HepG2 (cell line): ENCODE data around the gene SPRED2.

Source experiments
- CHD4 ChIP-seq: fragments of 200-600 bp; sonication (generic); IDR thresholded peaks from 2 replicates; pipeline ENCODE4 v1.7.0; 2017; ENCODE audit warnings: mild to moderate bottlenecking, low read length, borderline replicate concordance
- CTCF ChIP-seq: sonication (generic); formaldehyde crosslinking; IDR thresholded peaks from 2 replicates; pipeline ENCODE4 v1.5.0; 2020; ENCODE audit warnings: mild to moderate bottlenecking, missing genetic modification reagents, moderate library complexity
- DNMT3B ChIP-seq: conservative IDR thresholded peaks from 2 replicates; pipeline ENCODE4 v1.6.1; 2016; ENCODE audit warnings: missing biosample characterization, control low read depth
- MNT ChIP-seq: fragments of 450-650 bp; IDR thresholded peaks from 2 replicates; pipeline ENCODE4 v1.6.1; 2016
- MXD1 ChIP-seq: sonication (generic); formaldehyde crosslinking; IDR thresholded peaks from 2 replicates; pipeline ENCODE4 v1.4.0; 2020; ENCODE audit warnings: mild to moderate bottlenecking, missing genetic modification reagents
- POLR2A ChIP-seq, 2 experiments: IDR thresholded peaks; 2 replicates each; pipeline ENCODE4 v1.6.1; 2011; ENCODE audit warnings: low read depth in 2 of 2, low read length in 2 of 2, mild to moderate bottlenecking in 1 of 2, moderate library complexity in 1 of 2; ENCODE audit not compliant: insufficient read depth in 1 of 2
- PREB ChIP-seq: sonication (generic); formaldehyde crosslinking; IDR thresholded peaks from 2 replicates; pipeline ENCODE4 v1.4.0; 2020; ENCODE audit warnings: missing genetic modification reagents
- ZBTB20 ChIP-seq: sonication (generic); formaldehyde crosslinking; IDR thresholded peaks from 2 replicates; pipeline ENCODE4 v1.8.1; 2023; ENCODE audit warnings: missing genetic modification reagents, low read depth, mild to moderate bottlenecking, borderline replicate concordance
- ZBTB21 ChIP-seq: sonication (generic); formaldehyde crosslinking; IDR thresholded peaks from 2 replicates; pipeline ENCODE4 v1.4.0; 2020; ENCODE audit warnings: missing genetic modification reagents
- ZBTB3 ChIP-seq: sonication (generic); formaldehyde crosslinking; IDR thresholded peaks from 2 replicates; pipeline ENCODE4 v1.4.0; 2020; ENCODE audit warnings: low read depth, mild to moderate bottlenecking, moderate library complexity, missing genetic modification reagents, borderline replicate concordance
- ZNF121 ChIP-seq: sonication (generic); formaldehyde crosslinking; IDR thresholded peaks from 2 replicates; pipeline ENCODE4 v1.5.0; 2020; ENCODE audit warnings: mild to moderate bottlenecking, missing genetic modification reagents

- TF ChIP-seq PREB (CRISPR knock-in tag) (no peak), CTCF (CRISPR knock-in tag) (no peak), ZBTB20 (CRISPR knock-in tag) (no peak), ZNF121 (CRISPR knock-in tag) (no peak), ZBTB3 (CRISPR knock-in tag) (no peak), MXD1 (CRISPR knock-in tag) (no peak), MNT (no peak), DNMT3B (CRISPR knock-in tag) (0 out of 2 replicates have a peak, but pooled peaks have one; percentile 4), POLR2A (IDR thresholded peaks at IDR 0.05; ENCODE audit: insufficient read depth in 1 of 2, low read depth in 2 of 2, low read length in 2 of 2) (no peak), ZBTB21 (CRISPR knock-in tag) (no peak), CHD4 (no peak)
These were observed 2.3 kb upstream of the SPRED2 start for GRCh38 chr2:65434592-65435241.
